ENCODE results near the gene RNF157.

The RNF157 gene

DNA sequence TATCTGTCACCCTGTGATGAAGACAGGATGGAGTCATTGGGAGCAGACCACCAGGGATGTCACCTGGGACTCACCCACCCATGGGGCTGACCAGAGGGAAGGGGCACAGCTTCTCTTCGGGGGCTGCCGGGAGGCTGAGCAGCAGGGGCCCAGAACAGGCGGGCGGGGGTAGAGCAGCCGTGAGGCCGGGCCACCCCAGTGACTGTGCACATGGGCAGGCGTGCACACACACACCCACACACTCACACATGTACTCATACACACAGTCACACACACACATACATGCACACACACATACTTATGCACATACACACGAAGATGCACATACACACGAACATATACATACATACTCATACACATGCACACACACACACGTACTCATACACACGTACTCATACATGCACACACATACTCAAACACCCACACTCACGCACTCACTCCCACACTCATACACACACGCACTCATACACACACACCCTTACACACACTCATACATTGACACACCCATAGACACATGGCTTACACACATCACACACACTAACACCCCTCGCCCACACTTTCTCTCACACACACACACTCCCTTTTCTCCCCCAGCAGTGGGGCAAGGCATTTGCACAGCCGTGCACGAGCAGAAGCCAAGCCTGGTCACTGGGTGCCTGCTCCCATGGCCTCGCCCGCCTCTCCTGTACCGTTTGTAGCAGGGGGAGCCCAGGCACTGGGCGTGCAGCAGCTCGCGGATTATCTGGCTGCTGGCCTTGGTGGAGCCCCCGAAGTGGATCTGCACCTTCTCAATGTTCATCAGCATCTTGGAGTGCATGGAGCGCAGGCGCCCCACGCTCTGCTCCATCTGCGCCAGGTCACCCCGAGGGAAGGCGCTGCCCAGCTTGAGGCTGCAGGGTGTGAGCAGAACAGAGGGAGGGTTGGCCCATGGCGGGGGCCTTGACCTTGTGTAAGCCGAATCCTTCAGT lies 37.3 kb upstream of the RNF157 start (continued):
- TF ChIP-seq ZNF23 (tag by site-specific recombination; IDR thresholded peaks at IDR 0.05; ENCODE audit: borderline replicate concordance) (no peak), ZNF184 (tag by site-specific recombination; IDR thresholded peaks at IDR 0.05) (no peak), ZNF132 (tag by site-specific recombination; IDR thresholded peaks at IDR 0.05; ENCODE audit: borderline replicate concordance) (no peak), ZBTB17 (tag by site-specific recombination; IDR thresholded peaks at IDR 0.05) (no peak), ZNF548 (tag by site-specific recombination; IDR thresholded peaks at IDR 0.05) (no peak), ZNF529 (tag by site-specific recombination; IDR thresholded peaks at IDR 0.05; ENCODE audit: insufficient replicate concordance) (no peak), ZNF221 (tag by site-specific recombination; IDR thresholded peaks at IDR 0.05; ENCODE audit: borderline replicate concordance) (no peak), YY1 (tag by site-specific recombination; IDR thresholded peaks at IDR 0.05) (no peak), ZSCAN16 (tag by site-specific recombination; IDR thresholded peaks at IDR 0.05) (no peak), GLI4 (tag by site-specific recombination; IDR thresholded peaks at IDR 0.05) (no peak), MZF1 (tag by site-specific recombination; IDR thresholded peaks at IDR 0.05; ENCODE audit: borderline replicate concordance) (no peak), KLF9 (tag by site-specific recombination; IDR thresholded peaks at IDR 0.05; ENCODE audit: low read depth) (peak; percentile 46; the same call in 1 of the 2 replicates), MYNN (tag by site-specific recombination; IDR thresholded peaks at IDR 0.05; ENCODE audit: borderline replicate concordance) (no peak; the same call in 1 of the 2 replicates), ZBTB1 (tag by site-specific recombination; IDR thresholded peaks at IDR 0.05) (no peak), ZNF404 (tag by site-specific recombination; IDR thresholded peaks at IDR 0.05) (no peak), ZNF223 (tag by site-specific recombination; IDR thresholded peaks at IDR 0.05) (no peak), ZNF10 (tag by site-specific recombination; IDR thresholded peaks at IDR 0.05) (no peak), PRDM1 (tag by site-specific recombination; IDR thresholded peaks at IDR 0.05) (no peak), ZNF341 (tag by site-specific recombination; IDR thresholded peaks at IDR 0.05; ENCODE audit: low read depth) (no peak), ZNF214 (tag by site-specific recombination; IDR thresholded peaks at IDR 0.05; ENCODE audit: borderline replicate concordance) (no peak)
- TF ChIP-seq, protein P1, sequence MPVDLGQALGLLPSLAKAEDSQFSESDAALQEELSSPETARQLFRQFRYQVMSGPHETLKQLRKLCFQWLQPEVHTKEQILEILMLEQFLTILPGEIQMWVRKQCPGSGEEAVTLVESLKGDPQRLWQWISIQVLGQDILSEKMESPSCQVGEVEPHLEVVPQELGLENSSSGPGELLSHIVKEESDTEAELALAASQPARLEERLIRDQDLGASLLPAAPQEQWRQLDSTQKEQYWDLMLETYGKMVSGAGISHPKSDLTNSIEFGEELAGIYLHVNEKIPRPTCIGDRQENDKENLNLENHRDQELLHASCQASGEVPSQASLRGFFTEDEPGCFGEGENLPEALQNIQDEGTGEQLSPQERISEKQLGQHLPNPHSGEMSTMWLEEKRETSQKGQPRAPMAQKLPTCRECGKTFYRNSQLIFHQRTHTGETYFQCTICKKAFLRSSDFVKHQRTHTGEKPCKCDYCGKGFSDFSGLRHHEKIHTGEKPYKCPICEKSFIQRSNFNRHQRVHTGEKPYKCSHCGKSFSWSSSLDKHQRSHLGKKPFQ (tag by site-specific recombination; IDR thresholded peaks at IDR 0.05) = no peak
- TF ChIP-seq, protein P2, sequence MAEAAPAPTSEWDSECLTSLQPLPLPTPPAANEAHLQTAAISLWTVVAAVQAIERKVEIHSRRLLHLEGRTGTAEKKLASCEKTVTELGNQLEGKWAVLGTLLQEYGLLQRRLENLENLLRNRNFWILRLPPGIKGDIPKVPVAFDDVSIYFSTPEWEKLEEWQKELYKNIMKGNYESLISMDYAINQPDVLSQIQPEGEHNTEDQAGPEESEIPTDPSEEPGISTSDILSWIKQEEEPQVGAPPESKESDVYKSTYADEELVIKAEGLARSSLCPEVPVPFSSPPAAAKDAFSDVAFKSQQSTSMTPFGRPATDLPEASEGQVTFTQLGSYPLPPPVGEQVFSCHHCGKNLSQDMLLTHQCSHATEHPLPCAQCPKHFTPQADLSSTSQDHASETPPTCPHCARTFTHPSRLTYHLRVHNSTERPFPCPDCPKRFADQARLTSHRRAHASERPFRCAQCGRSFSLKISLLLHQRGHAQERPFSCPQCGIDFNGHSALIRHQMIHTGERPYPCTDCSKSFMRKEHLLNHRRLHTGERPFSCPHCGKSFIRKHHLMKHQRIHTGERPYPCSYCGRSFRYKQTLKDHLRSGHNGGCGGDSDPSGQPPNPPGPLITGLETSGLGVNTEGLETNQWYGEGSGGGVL (tag by site-specific recombination; IDR thresholded peaks at IDR 0.05) = no peak
- TF ChIP-seq, protein P3, sequence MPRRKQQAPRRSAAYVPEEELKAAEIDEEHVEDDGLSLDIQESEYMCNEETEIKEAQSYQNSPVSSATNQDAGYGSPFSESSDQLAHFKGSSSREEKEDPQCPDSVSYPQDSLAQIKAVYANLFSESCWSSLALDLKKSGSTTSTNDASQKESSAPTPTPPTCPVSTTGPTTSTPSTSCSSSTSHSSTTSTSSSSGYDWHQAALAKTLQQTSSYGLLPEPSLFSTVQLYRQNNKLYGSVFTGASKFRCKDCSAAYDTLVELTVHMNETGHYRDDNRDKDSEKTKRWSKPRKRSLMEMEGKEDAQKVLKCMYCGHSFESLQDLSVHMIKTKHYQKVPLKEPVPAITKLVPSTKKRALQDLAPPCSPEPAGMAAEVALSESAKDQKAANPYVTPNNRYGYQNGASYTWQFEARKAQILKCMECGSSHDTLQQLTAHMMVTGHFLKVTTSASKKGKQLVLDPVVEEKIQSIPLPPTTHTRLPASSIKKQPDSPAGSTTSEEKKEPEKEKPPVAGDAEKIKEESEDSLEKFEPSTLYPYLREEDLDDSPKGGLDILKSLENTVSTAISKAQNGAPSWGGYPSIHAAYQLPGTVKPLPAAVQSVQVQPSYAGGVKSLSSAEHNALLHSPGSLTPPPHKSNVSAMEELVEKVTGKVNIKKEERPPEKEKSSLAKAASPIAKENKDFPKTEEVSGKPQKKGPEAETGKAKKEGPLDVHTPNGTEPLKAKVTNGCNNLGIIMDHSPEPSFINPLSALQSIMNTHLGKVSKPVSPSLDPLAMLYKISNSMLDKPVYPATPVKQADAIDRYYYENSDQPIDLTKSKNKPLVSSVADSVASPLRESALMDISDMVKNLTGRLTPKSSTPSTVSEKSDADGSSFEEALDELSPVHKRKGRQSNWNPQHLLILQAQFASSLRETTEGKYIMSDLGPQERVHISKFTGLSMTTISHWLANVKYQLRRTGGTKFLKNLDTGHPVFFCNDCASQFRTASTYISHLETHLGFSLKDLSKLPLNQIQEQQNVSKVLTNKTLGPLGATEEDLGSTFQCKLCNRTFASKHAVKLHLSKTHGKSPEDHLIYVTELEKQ (tag by site-specific recombination; IDR thresholded peaks at IDR 0.05; ENCODE audit: borderline replicate concordance) = no peak
- TF ChIP-seq, protein P4, sequence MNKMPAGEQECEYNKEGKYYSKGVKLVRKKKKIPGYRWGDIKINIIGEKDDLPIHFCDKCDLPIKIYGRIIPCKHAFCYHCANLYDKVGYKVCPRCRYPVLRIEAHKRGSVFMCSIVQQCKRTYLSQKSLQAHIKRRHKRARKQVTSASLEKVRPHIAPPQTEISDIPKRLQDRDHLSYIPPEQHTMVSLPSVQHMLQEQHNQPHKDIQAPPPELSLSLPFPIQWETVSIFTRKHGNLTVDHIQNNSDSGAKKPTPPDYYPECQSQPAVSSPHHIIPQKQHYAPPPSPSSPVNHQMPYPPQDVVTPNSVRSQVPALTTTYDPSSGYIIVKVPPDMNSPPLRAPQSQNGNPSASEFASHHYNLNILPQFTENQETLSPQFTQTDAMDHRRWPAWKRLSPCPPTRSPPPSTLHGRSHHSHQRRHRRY (tag by site-specific recombination; IDR thresholded peaks at IDR 0.05) = no peak; the same call in 1 of the 2 replicates

Data from HEK293 (cell line).